OCI-LY7 (cell line): ENCODE measurements around the gene RNF144B. TPM values are rescaled to one million over a fixed set of nuclear protein-coding genes. Genes with fewer than 3 reads are reported as not detected.
A peak's percentile ranks its signal among the peaks of the same experiment; 100 is the strongest.

Source experiments
- BruUV-seq: library from RNA; stranded (reverse); fragments of 400-500 nt; replicated peaks from 2 replicates; lab custom pipeline; 2021; lab: Mats Ljungman, UMichigan
- CTCF ChIA-PET: fragments of 300-600 bp; sonication (Branson Sonifier 250); formaldehyde crosslinking; loops from one replicate; lab custom pipeline; 2022; ENCODE audit warnings: antibody characterized with exemption; ENCODE audit not compliant: unreplicated experiment; lab: Charles Lee
- POLR2A ChIA-PET: fragments of 300-600 bp; sonication (Branson Sonifier 250); formaldehyde crosslinking; loops from one replicate; lab custom pipeline; 2022; ENCODE audit warnings: antibody characterized with exemption; lab: Charles Lee
- DNase-seq: peaks from one replicate; pipeline ENCODE4 v3.0.0-alpha.2; 2015; ENCODE audit warnings: low spot score
- H2AFZ ChIP-seq: fragments of 200-600 bp; sonication (generic), shearing (Covaris generic); 2 replicates; pipeline ENCODE4 v1.6.1; 2014; ENCODE audit warnings: mild to moderate bottlenecking, antibody characterized with exemption, low read length, moderate library complexity
- H3K27ac ChIP-seq: fragments of 200-600 bp; sonication (generic); 2 replicates; pipeline ENCODE4 v1.5.1; 2014; ENCODE audit warnings: mixed run types, low read depth, mild to moderate bottlenecking, moderate library complexity, low read length, inconsistent platforms; ENCODE audit not compliant: poor library complexity, severe bottlenecking
- H3K36me3 ChIP-seq: fragments of 200-600 bp; sonication (generic); 2 replicates; pipeline ENCODE4 v1.6.1; 2014; ENCODE audit warnings: mild to moderate bottlenecking, antibody characterized with exemption, low read length, moderate library complexity, mixed read lengths; ENCODE audit not compliant: insufficient read depth
- H3K4me1 ChIP-seq: fragments of 200-600 bp; sonication (generic); 2 replicates; pipeline ENCODE4 v1.5.1; 2014; ENCODE audit warnings: mild to moderate bottlenecking, low read length; ENCODE audit not compliant: insufficient read depth, poor library complexity, severe bottlenecking
- H3K4me2 ChIP-seq: fragments of 200-600 bp; sonication (generic); 2 replicates; pipeline ENCODE4 v1.6.1; 2014; ENCODE audit warnings: mild to moderate bottlenecking, low read length
- H3K4me3 ChIP-seq: fragments of 200-600 bp; sonication (generic); 2 replicates; pipeline ENCODE4 v1.5.1; 2014; ENCODE audit warnings: mild to moderate bottlenecking, low read depth, low read length; ENCODE audit not compliant: poor library complexity, severe bottlenecking
- H3K79me2 ChIP-seq: fragments of 200-600 bp; sonication (generic); 2 replicates; pipeline ENCODE4 v1.6.1; 2016; ENCODE audit warnings: low read depth, mild to moderate bottlenecking, low read length, moderate library complexity, mixed read lengths; ENCODE audit not compliant: insufficient read depth
- H3K9me2 ChIP-seq: fragments of 200-600 bp; sonication (generic); 2 replicates; pipeline ENCODE4 v1.6.1; 2016; ENCODE audit warnings: mild to moderate bottlenecking, low read length, mixed read lengths; ENCODE audit not compliant: insufficient read depth
- H3K9me3 ChIP-seq: fragments of 200-600 bp; sonication (generic); 2 replicates; pipeline ENCODE4 v1.6.1; 2014; ENCODE audit warnings: mild to moderate bottlenecking, mixed run types, low read length, mixed read lengths
- H4K20me1 ChIP-seq: fragments of 200-600 bp; sonication (generic); 2 replicates; pipeline ENCODE4 v1.6.1; 2014; ENCODE audit warnings: mild to moderate bottlenecking, antibody characterized with exemption, low read length, moderate library complexity, mixed read lengths; ENCODE audit not compliant: insufficient read depth
- CTCF ChIP-seq: fragments of 200-600 bp; sonication (generic); conservative IDR thresholded peaks from 2 replicates; pipeline ENCODE4 v1.5.1; 2014; ENCODE audit warnings: mild to moderate bottlenecking, antibody characterized with exemption, low read length, moderate library complexity, mixed read lengths
- EZH2phosphoT487 ChIP-seq: fragments of 200-600 bp; sonication (generic); IDR thresholded peaks from 2 replicates; pipeline ENCODE4 v1.6.1; 2018; ENCODE audit warnings: low read depth, borderline replicate concordance, mild to moderate bottlenecking, mixed run types, antibody characterized with exemption, low read length, moderate library complexity, mixed read lengths
- intact Hi-C: fragments of 100-400 bp; cut with micrococcal nuclease; formaldehyde crosslinking; loops from one replicate; pipeline ENCODE4 v1.10.0; 2022; ENCODE audit not compliant: unreplicated experiment
- total RNA-seq, 2 experiments: library from RNA; depleted of rRNA in 1 of 2; stranded (reverse); fragments of >200 nt in 1 of 2; shearing (Covaris generic) in 1 of 2; gene quantifications; 2 replicates each; pipeline ENCODE4 v1.2.3, GENCODE V29; 2014 to 2022

RNF144B gene
- total RNA-seq, 2 experiments from 2014 or later: 83.4 to 151 TPM

GRCh38 chr6:18371010-18371409, 16.1 kb upstream of the RNF144B start:
- H4K20me1 ChIP-seq: no peaks in the 10 kb centered on the region
- TF ChIP-seq EZH2phosphoT487 (no peak), CTCF (no peak)
- no peak overlapping the region for H3K4me2 ChIP-seq
- no peak overlapping the region for H3K4me3 ChIP-seq
- intact Hi-C loops: no loop called here
- peaks cover 15% of the 10 kb centered on the region for H3K4me1 ChIP-seq
- BruUV-seq: no TSS peak
- POLR2A ChIA-PET: interaction anchor here (0.6 to 3.2 kb wide), 11 partner anchors 10 to 133 kb away, joined by 3 to 44 read pairs (median 8); partner anchors contain the start of gene RNF144B
- H3K27ac ChIP-seq: no peak overlapping the region
- CTCF ChIA-PET: no interaction called here
- DNase-seq: no peak
- no peak overlapping the region for H2AFZ ChIP-seq
- H3K9me2 ChIP-seq: no peaks in the 10 kb centered on the region; the same call in 1 of the 2 replicates
- H3K36me3 ChIP-seq: no peaks in the 10 kb centered on the region; the same call in 1 of the 2 replicates
- no peaks in the 10 kb centered on the region for H3K9me3 ChIP-seq
- H3K79me2 ChIP-seq: no peaks in the 10 kb centered on the region

GRCh38 chr6:18371656-18372055, 15.5 kb upstream of the RNF144B start:
- H3K4me1 ChIP-seq: peaks cover 15% of the 10 kb centered on the region
- H3K36me3 ChIP-seq: no peaks in the 10 kb centered on the region
- no peak overlapping the region for H2AFZ ChIP-seq
- BruUV-seq: no TSS peak
- no peak overlapping the region for H3K4me3 ChIP-seq
- POLR2A ChIA-PET: interaction anchor here (2.1 to 3.2 kb wide), 3 partner anchors 10 to 15 kb away, joined by 13 to 44 read pairs (median 34); partner anchors contain the start of gene RNF144B
- H3K27ac ChIP-seq: no peak overlapping the region
- no peaks in the 10 kb centered on the region for H4K20me1 ChIP-seq
- no peak for TF ChIP-seq EZH2phosphoT487
- no peak for TF ChIP-seq CTCF
- no peaks in the 10 kb centered on the region for H3K79me2 ChIP-seq
- no peaks in the 10 kb centered on the region; the same call in 1 of the 2 replicates for H3K9me2 ChIP-seq
- intact Hi-C loops: no loop called here
- no peak for DNase-seq
- H3K4me2 ChIP-seq: no peak overlapping the region
- H3K9me3 ChIP-seq: no peaks in the 10 kb centered on the region
- CTCF ChIA-PET: no interaction called here

GRCh38 chr6:18380158-18380836, 6.9 kb upstream of the RNF144B start:
- TF ChIP-seq EZH2phosphoT487: no peak
- TF ChIP-seq CTCF: no peak
- peak; percentile 44 for DNase-seq
- Histone ChIP-seq H4K20me1 (no peaks in the 10 kb centered on the region), H3K36me3 (peaks cover 3% of the 10 kb centered on the region; the same call in 1 of the 2 replicates), H3K79me2 (no peaks in the 10 kb centered on the region), H3K9me2 (no peaks in the 10 kb centered on the region), H3K27ac (peak overlapping the region; percentile 66), H2AFZ (peak overlapping the region; percentile 96), H3K9me3 (peaks cover 23% of the 10 kb centered on the region; the same call in 1 of the 2 replicates), H3K4me1 (peaks cover 62% of the 10 kb centered on the region), H3K4me3 (peak overlapping the region; percentile 65), H3K4me2 (peak overlapping the region; percentile 77)
- ChIA-PET POLR2A (interaction anchor here (1.8 to 4.4 kb wide), 3 partner anchors 20 to 51 kb away, joined by 11 to 46 read pairs (median 28); no protein-coding TSS in a partner anchor), CTCF (no interaction called here)
- no TSS peak for BruUV-seq
- intact Hi-C loops: no loop called here
